ENCODE data around the gene SYNE4. TPM values are rescaled to one million over a fixed set of nuclear protein-coding genes. Genes with fewer than 3 reads are reported as not detected.
A peak's percentile ranks its signal among the peaks of the same experiment; 100 is the strongest.

Gene SYNE4
- total and polyA plus RNA-seq, 2 of the 13 experiments (the other 11 are each of a cell fraction or from before 2014, with no cell fraction given) = 13.7 to 23.0 TPM

GRCh38 chr19:35963514-35963913, 45.1 kb downstream of the SYNE4 start (continued):
- TF ChIP-seq HBP1 (CRISPR knock-in tag; IDR thresholded peaks at IDR 0.05; ENCODE audit: low read depth) = peak; percentile 90
- TF ChIP-seq TAF15 (IDR thresholded peaks at IDR 0.05; ENCODE audit: low read depth, low read length, poor library complexity, severe bottlenecking) = no peak
- peak; percentile 63; the same call in 1 of the 2 replicates for TF ChIP-seq ZNF891 (CRISPR knock-in tag; IDR thresholded peaks at IDR 0.05)
- 0 out of 2 replicates have a peak, but pooled peaks have one; percentile 31 for TF ChIP-seq ZNF710 (CRISPR knock-in tag; IDR thresholded peaks at IDR 0.05; ENCODE audit: borderline replicate concordance)
- no peak for TF ChIP-seq NFATC3 (CRISPR knock-in tag; IDR thresholded peaks at IDR 0.05)
- TF ChIP-seq SPEN (CRISPR knock-in tag; IDR thresholded peaks at IDR 0.05; ENCODE audit: low read depth) = peak; percentile 25; the same call in 1 of the 2 replicates
- peak; percentile 57; the same call in 1 of the 2 replicates for TF ChIP-seq DRAP1 (CRISPR knock-in tag; IDR thresholded peaks at IDR 0.05)
- TF ChIP-seq SOX5 (CRISPR knock-in tag; IDR thresholded peaks at IDR 0.05; ENCODE audit: borderline replicate concordance) = peak; percentile 39; the same call in 1 of the 2 replicates
- TF ChIP-seq CREB1 (IDR thresholded peaks at IDR 0.05) = no peak
- TF ChIP-seq CREB1 (CRISPR knock-in tag; IDR thresholded peaks at IDR 0.05) = no peak
- TF ChIP-seq ZNF264 (CRISPR knock-in tag; IDR thresholded peaks at IDR 0.05) = peak; percentile 56; the same call in 1 of the 2 replicates
- TF ChIP-seq ZFP36 (IDR thresholded peaks at IDR 0.05; ENCODE audit: borderline replicate concordance, low read depth, low read length, partially characterized antibody) = no peak
- TF ChIP-seq BHLHE40 (IDR thresholded peaks at IDR 0.05; ENCODE audit: low read length) = no peak
- no peak for TF ChIP-seq GRHL1 (CRISPR knock-in tag; conservative IDR thresholded peaks at IDR 0.05)
- peak; percentile 85; the same call in 1 of the 2 replicates for TF ChIP-seq AHR (CRISPR knock-in tag; IDR thresholded peaks at IDR 0.05)
- TF ChIP-seq PHF20 (CRISPR knock-in tag; IDR thresholded peaks at IDR 0.05) = no peak
- peak; percentile 51; the same call in 1 of the 2 replicates for TF ChIP-seq ARID4A (CRISPR knock-in tag; IDR thresholded peaks at IDR 0.05; ENCODE audit: borderline replicate concordance)
- no peak for TF ChIP-seq ZNF350 (CRISPR knock-in tag; IDR thresholded peaks at IDR 0.05; ENCODE audit: borderline replicate concordance, low read depth)
- TF ChIP-seq KDM5A (IDR thresholded peaks at IDR 0.05; ENCODE audit: borderline replicate concordance, low read length) = no peak
- no peak for TF ChIP-seq ZSCAN22 (CRISPR knock-in tag; IDR thresholded peaks at IDR 0.05)
- TF ChIP-seq MXD4 (CRISPR knock-in tag; IDR thresholded peaks at IDR 0.05) = peak; percentile 81; the same call in 1 of the 2 replicates

All from HepG2 (cell line).